Transverse colon (tissue), 3 donors: Measurements from ENCODE around the gene TMEM150B.

Source experiments
- POLR2A ChIP-seq: fragments of 450-650 bp; IDR thresholded peaks from one replicate; pipeline ENCODE4 v1.6.1; 2016; ENCODE audit warnings: antibody characterized with exemption, mild to moderate bottlenecking, moderate library complexity
- POLR2AphosphoS5 ChIP-seq, 3 donors: sonication (generic); formaldehyde crosslinking; IDR thresholded peaks; one replicate each; pipeline ENCODE4 v1.6.1; 2016; ENCODE audit warnings: antibody characterized with exemption in 3 of 3

DNA sequence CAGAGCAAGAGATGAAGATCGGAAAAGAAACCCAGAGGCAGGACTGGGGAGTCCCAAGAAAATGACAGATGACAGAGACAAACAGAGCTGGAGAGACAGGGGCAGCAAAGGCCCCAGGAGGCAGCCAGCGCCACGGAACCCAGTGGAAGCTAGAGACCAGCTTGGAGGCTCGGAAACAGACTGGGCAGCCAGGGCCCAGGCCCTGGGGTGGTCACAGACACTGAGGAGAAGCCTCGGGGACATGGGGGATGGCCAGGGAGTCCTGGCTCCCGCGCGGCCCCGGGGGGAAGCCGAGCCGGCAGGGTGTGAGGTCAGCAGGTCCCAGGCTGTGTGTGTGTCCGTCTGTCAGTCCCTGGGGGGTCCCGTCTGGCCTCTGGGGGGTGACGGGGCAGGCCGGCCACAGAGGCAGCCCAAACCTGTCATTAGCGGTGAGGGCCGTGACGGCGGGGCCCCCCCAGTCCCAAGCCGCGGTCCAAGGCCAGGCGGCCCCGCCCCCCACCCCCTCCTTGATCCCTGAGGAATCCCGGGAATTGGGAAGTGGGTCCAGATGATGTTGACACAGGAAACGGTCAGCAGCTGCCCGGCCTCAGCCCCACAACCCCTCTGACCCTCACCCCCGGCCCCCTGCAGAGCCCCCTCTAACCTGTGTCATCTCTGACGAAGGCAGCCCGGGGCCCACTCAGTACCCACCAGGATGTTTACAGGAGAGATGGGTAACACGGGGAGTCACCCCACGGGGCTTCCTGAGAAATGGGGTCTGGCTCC, 49.0 kb upstream of the TMEM150B start:
- no peak for TF ChIP-seq POLR2A
- TF ChIP-seq POLR2AphosphoS5 (IDR thresholded peaks at IDR 0.05), result no peak
